Kidney epithelial cell (primary cell): ENCODE data around the gene WAS. TPM values are rescaled to one million over a fixed set of nuclear protein-coding genes. Genes with fewer than 3 reads are reported as not detected.
"Not testable (repeated sequence)": the region's sequence is repeated elsewhere in the genome, so short reads cannot be mapped to it uniquely, and the experiment has no call there.

ENCODE experiments used
- DNase-seq: peaks from one replicate; pipeline ENCODE4 v3.0.0-alpha.2; 2010; ENCODE audit warnings: low read depth
- H3K27me3 ChIP-seq: 2 replicates; pipeline ENCODE4 v1.6.0; 2011; ENCODE audit warnings: low read length; ENCODE audit not compliant: control insufficient read depth, insufficient read depth
- H3K36me3 ChIP-seq: 2 replicates; pipeline ENCODE4 v1.5.1; 2011; ENCODE audit warnings: low read length; ENCODE audit not compliant: control insufficient read depth, insufficient read depth
- H3K4me3 ChIP-seq: 2 replicates; pipeline ENCODE4 v1.5.1; 2011; ENCODE audit warnings: low read depth, mild to moderate bottlenecking, control low read depth, low read length
- total RNA-seq: library from RNA; depleted of rRNA; stranded (reverse); fragments of >200 nt; gene quantifications from 2 replicates; pipeline ENCODE4 v1.2.3, GENCODE V29; 2015
- TF ChIP-seq, protein P1 (sequence below): IDR thresholded peaks from 2 replicates; pipeline ENCODE4 v1.5.1; 2011; ENCODE audit warnings: mild to moderate bottlenecking, moderate library complexity, low read length, control low read depth, inconsistent platforms; ENCODE audit not compliant: insufficient read depth, poor library complexity, severe bottlenecking

The WAS gene
- total RNA-seq, 1 donor from 2014 or later: 2.2 TPM

- no peaks in the 10 kb centered on the region for H3K36me3 ChIP-seq
- no peaks in the 10 kb centered on the region for H3K27me3 ChIP-seq
- TF ChIP-seq, protein P1, sequence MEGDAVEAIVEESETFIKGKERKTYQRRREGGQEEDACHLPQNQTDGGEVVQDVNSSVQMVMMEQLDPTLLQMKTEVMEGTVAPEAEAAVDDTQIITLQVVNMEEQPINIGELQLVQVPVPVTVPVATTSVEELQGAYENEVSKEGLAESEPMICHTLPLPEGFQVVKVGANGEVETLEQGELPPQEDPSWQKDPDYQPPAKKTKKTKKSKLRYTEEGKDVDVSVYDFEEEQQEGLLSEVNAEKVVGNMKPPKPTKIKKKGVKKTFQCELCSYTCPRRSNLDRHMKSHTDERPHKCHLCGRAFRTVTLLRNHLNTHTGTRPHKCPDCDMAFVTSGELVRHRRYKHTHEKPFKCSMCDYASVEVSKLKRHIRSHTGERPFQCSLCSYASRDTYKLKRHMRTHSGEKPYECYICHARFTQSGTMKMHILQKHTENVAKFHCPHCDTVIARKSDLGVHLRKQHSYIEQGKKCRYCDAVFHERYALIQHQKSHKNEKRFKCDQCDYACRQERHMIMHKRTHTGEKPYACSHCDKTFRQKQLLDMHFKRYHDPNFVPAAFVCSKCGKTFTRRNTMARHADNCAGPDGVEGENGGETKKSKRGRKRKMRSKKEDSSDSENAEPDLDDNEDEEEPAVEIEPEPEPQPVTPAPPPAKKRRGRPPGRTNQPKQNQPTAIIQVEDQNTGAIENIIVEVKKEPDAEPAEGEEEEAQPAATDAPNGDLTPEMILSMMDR: no peak
- no peak for DNase-seq
- H3K4me3 ChIP-seq: no peak overlapping the region
Observed at GRCh38 chrX:48663241-48663640, 20.4 kb upstream of the WAS start.

GRCh38 chrX:48664156-48664555, 19.4 kb upstream of the WAS start:
- TF ChIP-seq, protein P1: no peak
- Histone ChIP-seq H3K4me3 (no peak overlapping the region), H3K36me3 (no peaks in the 10 kb centered on the region), H3K27me3 (no peaks in the 10 kb centered on the region)
- no peak for DNase-seq

GRCh38 chrX:48665991-48666390, 17.6 kb upstream of the WAS start:
- no peak for DNase-seq
- TF ChIP-seq, protein P1: no peak
- Histone ChIP-seq H3K27me3 (no peaks in the 10 kb centered on the region), H3K4me3 (no peak overlapping the region), H3K36me3 (no peaks in the 10 kb centered on the region)

DNA sequence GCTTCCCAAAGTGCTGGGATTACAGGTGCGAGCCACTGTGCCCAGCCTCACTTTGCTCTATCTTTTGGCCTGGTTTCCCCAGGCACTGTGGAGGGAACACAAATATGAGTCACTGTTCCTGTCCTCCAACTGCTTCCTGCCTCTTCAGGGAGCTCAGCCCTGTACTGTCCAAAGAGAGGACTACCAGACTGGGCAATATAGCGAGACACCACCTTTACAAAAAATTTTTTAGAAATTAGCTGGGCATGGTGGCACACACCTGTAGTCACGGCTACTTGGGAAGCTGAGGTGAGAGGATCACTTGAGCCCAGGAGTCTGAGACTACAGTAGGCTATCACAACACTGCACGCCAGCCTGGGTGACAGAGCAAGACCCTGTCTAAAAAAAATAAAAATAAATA, 16.9 kb upstream of the WAS start:
- Histone ChIP-seq H3K4me3 (no peak overlapping the region), H3K27me3 (no peaks in the 10 kb centered on the region), H3K36me3 (no peaks in the 10 kb centered on the region)
- TF ChIP-seq, protein P1: no peak
- DNase-seq: no peak

DNA sequence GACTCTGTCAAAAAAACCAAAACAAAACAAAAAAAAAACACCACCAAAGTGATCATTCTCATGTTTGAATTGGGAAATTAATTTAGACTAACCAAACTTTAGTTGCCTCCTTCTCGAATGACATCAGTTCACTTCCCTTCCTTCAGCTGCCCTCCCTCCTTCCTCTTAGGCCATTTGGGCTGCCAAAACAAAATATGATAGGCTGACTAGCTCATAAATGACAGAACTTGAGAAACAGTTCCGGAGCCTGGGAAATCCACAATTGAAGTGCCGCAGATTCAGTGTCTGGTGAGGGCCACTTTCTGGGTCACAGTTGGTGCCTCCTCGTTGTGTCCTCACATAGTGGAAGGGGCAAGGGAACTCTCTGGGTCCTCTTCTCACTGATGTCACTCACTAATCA, 16.1 kb upstream of the WAS start:
- TF ChIP-seq, protein P1: no peak
- Histone ChIP-seq H3K36me3 (no peaks in the 10 kb centered on the region), H3K4me3 (no peak overlapping the region), H3K27me3 (no peaks in the 10 kb centered on the region)
- DNase-seq: no peak

- H3K36me3 ChIP-seq, H3K27me3 ChIP-seq, DNase-seq, H3K4me3 ChIP-seq: not testable (repeated sequence)
Observed at GRCh38 chrX:48668187-48668586, 15.4 kb upstream of the WAS start.
